Stimulated activated effector memory CD8-positive, alpha-beta T cell treated with anti-CD3 and anti-CD28 coated beads, Interleukin-12 subunit alpha, Interleukin-12 subunit beta, amount 100 ng/mL, for 72 hours (primary cell): Measurements from ENCODE around the gene SNAP47.
"Not testable (repeated sequence)": the region's sequence is repeated elsewhere in the genome, so short reads cannot be mapped to it uniquely, and the experiment has no call there.

Experiments used
- ATAC-seq: fragments of 150-1000 bp; cut with Tn5 transposase; 2 replicates; pipeline ENCODE4 v1.10.0; 2021
- DNase-seq, 2 donors: peaks; one replicate each; pipeline ENCODE4 v3.0.0; 2021 to 2022; ENCODE audit warnings: low spot score in 2 of 2
- H3K27ac Mint-ChIP-seq: one replicate; pipeline ENCODE4 v1.8.0; 2022; ENCODE audit warnings: mild to moderate bottlenecking, mixed read lengths
- H3K36me3 Mint-ChIP-seq: one replicate; pipeline ENCODE4 v1.8.0; 2022; ENCODE audit warnings: mild to moderate bottlenecking, mixed read lengths
- H3K4me1 Mint-ChIP-seq: one replicate; pipeline ENCODE4 v1.8.0; 2022; ENCODE audit warnings: mixed read lengths
- H3K4me3 Mint-ChIP-seq: one replicate; pipeline ENCODE4 v1.8.0; 2022; ENCODE audit warnings: mild to moderate bottlenecking, mixed read lengths
- H3K9me3 Mint-ChIP-seq: one replicate; pipeline ENCODE4 v1.8.0; 2022; ENCODE audit warnings: mixed read lengths

SNAP47 gene, protein sequence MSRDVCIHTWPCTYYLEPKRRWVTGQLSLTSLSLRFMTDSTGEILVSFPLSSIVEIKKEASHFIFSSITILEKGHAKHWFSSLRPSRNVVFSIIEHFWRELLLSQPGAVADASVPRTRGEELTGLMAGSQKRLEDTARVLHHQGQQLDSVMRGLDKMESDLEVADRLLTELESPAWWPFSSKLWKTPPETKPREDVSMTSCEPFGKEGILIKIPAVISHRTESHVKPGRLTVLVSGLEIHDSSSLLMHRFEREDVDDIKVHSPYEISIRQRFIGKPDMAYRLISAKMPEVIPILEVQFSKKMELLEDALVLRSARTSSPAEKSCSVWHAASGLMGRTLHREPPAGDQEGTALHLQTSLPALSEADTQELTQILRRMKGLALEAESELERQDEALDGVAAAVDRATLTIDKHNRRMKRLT

DNA sequence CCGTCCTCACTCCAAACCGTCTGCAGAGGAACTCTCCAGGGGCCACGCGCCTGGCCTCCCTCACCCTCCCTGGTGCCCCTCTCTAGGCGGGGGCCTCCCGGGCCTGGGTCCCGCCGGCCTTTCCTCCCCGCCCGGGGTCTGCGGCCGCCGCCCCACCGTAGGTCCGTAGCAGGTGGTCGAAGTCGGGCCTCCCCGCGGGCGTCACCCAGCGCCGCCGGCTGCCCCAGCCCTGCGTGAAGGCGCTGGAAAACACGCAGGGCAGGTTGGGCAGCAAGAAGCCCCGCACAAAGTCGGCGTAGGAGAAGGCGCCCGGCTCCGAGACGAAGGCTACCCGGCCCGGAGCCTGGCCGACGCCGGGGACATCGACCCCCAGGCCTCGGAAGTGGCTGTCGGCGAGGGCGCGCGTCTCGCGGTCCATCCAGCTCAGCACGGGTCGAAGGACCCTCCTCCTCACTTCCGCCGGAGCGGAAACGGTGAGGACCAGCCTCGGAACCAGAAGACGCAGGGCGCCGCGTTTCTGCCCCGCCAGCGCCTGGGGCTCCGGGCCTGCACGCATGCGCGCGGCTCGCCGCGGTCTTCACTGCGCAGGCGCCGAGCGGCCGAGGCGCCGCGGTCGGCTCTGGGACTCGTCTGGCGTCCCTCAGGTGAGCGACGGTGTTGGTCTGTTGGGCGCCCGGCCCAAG, at the start of gene SNAP47, which contains the start of gene JMJD4:
Gene SNAP47, plus strand, starts transcription at position 580 of the 683 bp plus-strand sequence. CDS start 12,302 bp downstream, outside the sequence.
Gene JMJD4, minus strand, starts transcription at position 447 of the 683 bp plus-strand sequence. Its CDS starts 29 bp downstream, at position 418.
- DNase-seq (peak; percentile 98), ATAC-seq (peak; percentile 95)

DNA sequence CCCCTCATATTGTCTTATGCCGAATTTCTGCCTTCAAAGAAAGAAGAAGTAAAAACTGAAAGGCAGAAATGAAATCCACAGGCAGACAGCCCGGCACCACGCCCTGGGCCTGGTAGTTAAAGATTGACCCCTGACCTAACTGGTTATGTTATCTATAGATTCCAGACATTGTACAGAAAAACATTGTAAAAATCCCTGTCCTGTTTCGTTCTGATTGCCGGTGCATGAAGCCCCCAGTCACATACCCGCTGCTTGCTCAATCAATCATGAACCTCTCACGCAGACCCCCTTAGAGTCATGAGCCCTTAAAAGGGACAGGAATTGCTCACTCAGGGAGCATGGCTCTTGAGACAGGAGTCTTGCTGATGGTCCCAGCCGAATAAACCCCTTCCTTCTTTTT, 49.4 kb upstream of the SNAP47 start:
- H3K4me1 Mint-ChIP-seq, result no peaks in the 10 kb centered on the region
- H3K36me3 Mint-ChIP-seq, result no peaks in the 10 kb centered on the region
- H3K27ac Mint-ChIP-seq, result no peak overlapping the region
- no peak overlapping the region for H3K4me3 Mint-ChIP-seq
- ATAC-seq (no peak), DNase-seq (no peak)
- H3K9me3 Mint-ChIP-seq, result peaks cover 32% of the 10 kb centered on the region

More for the DNA sequence above, at the start of gene SNAP47, which contains the start of gene JMJD4:
- Mint-ChIP-seq H3K36me3 (peaks cover 58% of the 10 kb centered on the region), H3K4me3 (peak within 1 kb of the TSS; percentile 92), H3K27ac (peak within 1 kb of the TSS; percentile 95), H3K9me3 (no peaks in the 10 kb centered on the region), H3K4me1 (peaks cover 64% of the 10 kb centered on the region)

DNA sequence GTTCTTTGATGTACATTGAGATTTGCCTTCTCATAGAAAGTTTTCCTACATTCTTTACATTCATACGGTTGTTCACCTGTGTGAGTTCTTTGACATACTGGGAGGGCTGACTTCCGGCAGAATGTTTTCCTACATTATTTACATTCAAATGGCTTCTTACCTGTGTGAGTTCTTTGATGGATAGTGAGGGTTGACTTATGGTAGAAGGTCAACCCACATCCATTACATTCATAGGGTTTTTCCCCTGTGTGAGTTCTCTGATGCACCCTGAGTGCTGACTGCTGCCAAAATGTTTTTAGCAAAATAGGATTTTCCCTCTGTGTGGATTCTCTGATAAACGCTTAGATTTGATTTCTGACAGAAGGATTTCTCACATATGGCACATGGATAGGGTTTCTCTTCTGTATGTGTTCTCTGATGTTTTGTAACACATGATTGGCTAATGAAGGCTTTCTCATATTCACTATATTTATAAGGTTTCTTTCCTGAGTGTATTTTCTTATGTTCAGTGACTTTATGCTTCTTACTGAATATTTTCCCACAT, 37.8 kb upstream of the SNAP47 start:
- DNase-seq (no peak), ATAC-seq (no peak)
- Mint-ChIP-seq H3K27ac (no peak overlapping the region), H3K4me1 (no peaks in the 10 kb centered on the region), H3K4me3 (no peak overlapping the region), H3K36me3 (no peaks in the 10 kb centered on the region), H3K9me3 (peaks cover 43% of the 10 kb centered on the region)

DNA sequence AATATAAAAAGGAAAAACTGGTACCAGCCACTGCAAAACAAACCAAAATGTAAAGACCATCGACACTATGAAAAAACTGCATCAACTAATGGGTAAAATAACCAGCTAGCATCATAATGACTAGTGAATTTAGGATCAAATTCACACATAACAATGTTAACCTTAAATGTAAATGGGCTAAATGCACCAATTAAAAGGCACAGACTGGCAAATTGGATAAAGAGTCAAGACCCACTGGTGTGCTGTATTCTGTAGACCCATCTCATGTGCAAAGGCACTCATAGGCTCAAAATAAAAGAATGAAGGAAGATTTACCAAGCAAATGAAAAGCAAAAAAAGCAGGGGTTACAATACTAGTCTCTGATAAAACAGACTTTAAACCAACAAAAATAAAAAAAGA, 33.6 kb upstream of the SNAP47 start:
- not testable (repeated sequence) for H3K4me3 Mint-ChIP-seq, H3K4me1 Mint-ChIP-seq, H3K27ac Mint-ChIP-seq, DNase-seq, H3K36me3 Mint-ChIP-seq, ATAC-seq
- peaks cover 41% of the 10 kb centered on the region for H3K9me3 Mint-ChIP-seq

DNA sequence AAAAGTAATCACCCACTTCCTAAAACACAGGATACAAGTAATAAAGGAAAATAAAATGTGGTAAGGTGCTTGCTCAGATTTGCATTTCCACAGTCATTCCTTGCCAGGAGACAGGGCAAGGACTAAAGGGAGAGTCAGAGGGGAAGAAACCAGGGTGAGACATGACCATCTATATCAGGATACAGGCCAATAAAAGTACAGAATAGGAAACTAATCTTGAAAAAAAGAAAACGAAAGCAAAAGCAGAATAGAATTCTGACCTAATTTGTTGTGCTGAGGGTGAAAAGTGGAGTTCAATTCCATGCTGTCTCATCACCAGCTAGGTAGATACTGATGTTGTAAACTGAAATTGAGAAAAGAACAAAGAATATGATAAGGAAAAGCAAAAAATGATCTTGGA, 27.4 kb upstream of the SNAP47 start:
- peak; percentile 79 for ATAC-seq
- peak overlapping the region; percentile 60 for H3K27ac Mint-ChIP-seq
- DNase-seq, result no peak
- no peak overlapping the region for H3K4me3 Mint-ChIP-seq
- peaks cover 9% of the 10 kb centered on the region for H3K9me3 Mint-ChIP-seq
- H3K36me3 Mint-ChIP-seq, result no peaks in the 10 kb centered on the region
- H3K4me1 Mint-ChIP-seq, result peaks cover 12% of the 10 kb centered on the region

DNA sequence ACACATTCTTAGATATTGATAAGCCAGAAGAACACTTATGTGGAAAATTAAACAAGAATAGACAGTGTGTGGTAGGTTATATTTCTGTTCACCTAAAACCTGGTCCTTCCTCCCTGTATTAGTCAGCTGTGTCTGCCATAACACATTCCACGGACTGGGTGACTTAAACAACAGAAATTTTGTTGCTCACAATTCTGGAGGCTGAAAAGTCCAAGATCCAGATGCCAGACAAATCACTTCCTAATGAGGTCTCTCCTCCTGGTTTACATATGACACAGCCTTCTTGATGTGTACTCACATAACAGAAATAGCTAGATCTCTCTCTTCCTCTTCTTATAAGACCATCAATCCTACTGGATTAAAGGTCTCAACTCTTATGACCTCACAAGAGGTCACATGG, 25.8 kb upstream of the SNAP47 start:
- no peak for DNase-seq
- H3K27ac Mint-ChIP-seq, result no peak overlapping the region
- H3K36me3 Mint-ChIP-seq, result no peaks in the 10 kb centered on the region
- no peak for ATAC-seq
- no peak overlapping the region for H3K4me3 Mint-ChIP-seq
- peaks cover 8% of the 10 kb centered on the region for H3K9me3 Mint-ChIP-seq
- H3K4me1 Mint-ChIP-seq, result peaks cover 12% of the 10 kb centered on the region

DNA sequence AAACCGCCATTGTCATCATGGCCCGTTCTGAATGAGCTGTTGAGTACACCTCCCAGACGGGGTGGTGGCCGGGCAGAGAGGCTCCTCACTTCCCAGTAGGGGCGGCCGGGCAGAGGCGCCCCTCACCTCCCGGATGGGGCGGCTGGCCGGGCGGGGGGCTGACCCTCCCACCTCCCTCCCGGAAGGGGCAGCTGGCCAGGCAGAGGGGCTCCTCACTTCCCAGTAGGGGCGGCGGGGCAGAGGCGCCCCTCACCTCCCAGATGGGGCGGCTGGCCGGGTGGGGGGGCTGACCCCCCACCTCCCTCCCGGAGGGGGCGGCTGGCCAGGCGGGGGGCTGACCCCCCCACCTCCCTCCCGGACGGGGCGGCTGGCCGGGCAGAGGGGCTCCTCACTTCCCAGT, 24.8 kb upstream of the SNAP47 start:
- not testable (repeated sequence) for H3K36me3 Mint-ChIP-seq, ATAC-seq, H3K4me3 Mint-ChIP-seq, H3K27ac Mint-ChIP-seq, DNase-seq
- H3K4me1 Mint-ChIP-seq, result peaks cover 12% of the 10 kb centered on the region
- peaks cover 13% of the 10 kb centered on the region for H3K9me3 Mint-ChIP-seq

DNA sequence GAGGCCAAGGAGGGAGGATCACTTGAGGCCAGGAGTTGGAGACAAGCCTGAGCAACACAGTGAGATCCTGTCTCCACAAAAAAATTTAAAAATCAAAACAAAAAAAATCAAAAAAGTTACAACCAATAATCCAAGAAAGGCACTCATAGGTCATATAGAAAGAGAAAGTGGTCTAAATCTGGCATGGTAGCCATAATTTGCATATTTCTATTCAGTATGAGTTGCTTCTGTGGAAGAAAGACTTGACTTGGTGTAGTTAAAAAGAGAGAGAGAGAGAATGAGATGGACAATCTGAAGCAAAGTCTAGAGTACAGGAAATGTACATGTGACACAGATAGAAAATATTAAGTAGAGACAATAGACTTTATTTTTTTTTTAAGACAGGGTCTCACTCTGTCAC, 22.6 kb upstream of the SNAP47 start:
- Mint-ChIP-seq H3K4me3 (no peak overlapping the region), H3K4me1 (peaks cover 8% of the 10 kb centered on the region), H3K9me3 (peaks cover 19% of the 10 kb centered on the region), H3K36me3 (no peaks in the 10 kb centered on the region), H3K27ac (no peak overlapping the region)
- no peak for ATAC-seq
- no peak for DNase-seq

DNA sequence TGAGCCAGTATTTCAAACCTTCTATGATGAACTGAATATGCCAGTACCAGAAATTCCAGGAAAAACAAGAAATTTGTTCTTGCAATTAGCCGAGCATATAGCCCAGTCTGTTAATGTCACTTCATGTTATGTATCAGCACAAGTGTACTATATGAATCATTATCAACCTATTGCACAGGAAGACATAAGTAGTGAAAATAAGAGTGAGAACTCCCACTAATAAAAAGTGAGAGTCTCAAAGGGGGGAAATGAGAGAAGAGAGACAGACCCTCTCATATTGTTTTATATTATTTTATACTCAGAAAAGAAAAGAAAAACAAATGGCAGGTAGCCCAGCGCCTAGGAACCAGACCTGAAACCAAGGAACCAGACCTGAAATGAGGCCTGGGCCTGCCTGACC, 16.3 kb upstream of the SNAP47 start:
- Mint-ChIP-seq H3K4me3 (no peak overlapping the region), H3K9me3 (peaks cover 44% of the 10 kb centered on the region), H3K27ac (no peak overlapping the region), H3K36me3 (no peaks in the 10 kb centered on the region), H3K4me1 (no peaks in the 10 kb centered on the region)
- no peak for DNase-seq
- ATAC-seq, result no peak

DNA sequence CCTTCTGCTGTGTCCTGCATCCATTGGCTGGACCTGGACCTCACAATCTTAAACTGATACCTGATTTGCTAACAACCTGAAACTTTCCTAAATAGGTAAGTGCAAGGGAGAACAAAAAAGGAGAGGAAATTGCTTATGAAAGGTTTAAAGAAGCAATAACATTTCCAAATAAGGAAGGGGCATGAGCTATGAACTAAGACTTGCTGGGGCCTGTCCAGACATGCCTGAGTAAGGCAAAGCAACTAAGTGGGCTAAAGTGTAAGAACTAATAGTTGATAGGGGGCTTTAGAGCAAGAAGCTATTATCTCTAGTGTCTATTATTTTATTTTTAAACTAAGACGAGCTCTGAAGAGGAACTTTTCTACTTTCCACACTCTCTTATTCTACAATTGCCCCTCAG, 11.8 kb upstream of the SNAP47 start:
- peaks cover 9% of the 10 kb centered on the region for H3K4me1 Mint-ChIP-seq
- peaks cover 8% of the 10 kb centered on the region for H3K36me3 Mint-ChIP-seq

DNA sequence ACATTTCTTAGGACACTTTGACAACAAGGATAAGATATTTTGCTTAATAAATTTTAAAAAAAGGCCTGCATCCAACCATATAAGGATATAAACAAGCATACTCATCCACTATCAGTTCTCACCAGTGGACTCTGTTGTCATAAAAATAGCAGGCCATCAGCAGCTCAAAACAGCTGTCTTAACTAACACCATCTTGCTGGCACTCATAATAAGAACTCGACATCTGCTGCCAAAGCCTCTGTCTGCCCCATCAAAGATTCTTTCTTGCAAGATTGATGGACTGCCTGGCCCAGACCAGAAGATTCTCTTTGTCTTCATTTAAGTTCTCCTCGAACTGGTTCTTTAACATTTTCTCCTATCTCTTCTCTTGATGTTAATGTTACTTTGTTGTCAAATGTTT, 10.2 kb upstream of the SNAP47 start:
- Mint-ChIP-seq H3K27ac (no peak overlapping the region), H3K4me1 (peaks cover 20% of the 10 kb centered on the region), H3K4me3 (no peak overlapping the region), H3K36me3 (peaks cover 15% of the 10 kb centered on the region), H3K9me3 (peaks cover 17% of the 10 kb centered on the region)
- DNase-seq, result no peak
- no peak for ATAC-seq

More for the DNA sequence above, 11.8 kb upstream of the SNAP47 start:
- H3K27ac Mint-ChIP-seq, result no peak overlapping the region
- ATAC-seq (no peak), DNase-seq (no peak)
- no peak overlapping the region for H3K4me3 Mint-ChIP-seq
- peaks cover 29% of the 10 kb centered on the region for H3K9me3 Mint-ChIP-seq

DNA sequence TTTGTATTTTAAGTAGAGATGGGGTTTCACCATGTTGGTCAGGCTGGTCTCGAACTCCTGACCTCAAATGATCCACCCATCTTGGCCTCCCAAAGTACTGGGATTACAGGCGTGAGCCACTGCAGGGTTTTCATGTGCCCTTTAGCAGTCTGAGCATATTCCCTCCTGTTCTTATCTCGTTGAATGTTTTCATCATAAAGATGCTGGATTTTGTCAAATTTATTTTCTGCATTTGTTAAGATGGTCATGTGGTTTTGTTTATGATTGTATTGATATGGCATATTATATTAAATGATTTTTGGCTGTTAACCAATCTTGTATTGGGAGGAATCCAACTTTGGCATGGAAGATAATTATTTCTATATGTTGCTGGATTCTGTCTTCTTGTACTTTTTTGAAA, 8.9 kb upstream of the SNAP47 start:
- Mint-ChIP-seq H3K36me3 (peaks cover 15% of the 10 kb centered on the region), H3K27ac (no peak overlapping the region), H3K9me3 (peaks cover 9% of the 10 kb centered on the region), H3K4me1 (peaks cover 26% of the 10 kb centered on the region), H3K4me3 (no peak overlapping the region)
- DNase-seq (no peak), ATAC-seq (no peak)

DNA sequence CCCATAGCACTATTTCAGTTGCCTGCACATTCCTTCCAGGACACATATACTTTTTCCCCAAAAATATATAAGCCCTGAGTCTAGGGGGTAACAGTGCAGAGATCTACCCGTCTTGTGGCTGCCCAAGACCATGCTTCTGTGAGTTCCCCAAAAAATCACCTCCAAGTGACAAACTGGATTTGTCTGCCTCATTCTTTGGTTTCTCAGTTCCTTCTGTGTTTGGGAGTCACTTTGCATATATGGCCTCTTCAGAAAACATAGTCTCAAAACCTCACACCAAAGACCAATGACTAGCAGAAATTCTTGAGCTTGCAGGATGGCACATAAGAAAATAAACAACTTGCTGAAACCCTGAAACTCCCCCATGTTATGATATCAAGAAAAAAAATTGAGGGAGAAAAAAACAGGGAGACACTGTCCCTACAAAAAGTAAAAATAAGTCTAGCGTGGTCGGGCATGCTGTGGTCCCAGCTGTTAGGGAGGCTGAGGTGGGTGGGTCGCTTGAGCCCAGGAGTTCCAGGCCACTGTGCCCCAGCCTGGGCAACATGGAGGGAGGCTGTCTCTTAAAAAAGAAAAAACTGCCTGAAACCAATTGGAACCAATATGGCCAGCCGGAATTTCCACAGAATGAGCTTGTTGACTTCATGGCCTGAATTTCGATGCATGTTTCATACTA, 8.2 kb upstream of the SNAP47 start:
- Mint-ChIP-seq H3K27ac (no peak overlapping the region), H3K4me1 (peaks cover 26% of the 10 kb centered on the region), H3K36me3 (peaks cover 19% of the 10 kb centered on the region), H3K9me3 (peaks cover 5% of the 10 kb centered on the region), H3K4me3 (no peak overlapping the region)
- DNase-seq, result no peak
- ATAC-seq, result no peak

DNA sequence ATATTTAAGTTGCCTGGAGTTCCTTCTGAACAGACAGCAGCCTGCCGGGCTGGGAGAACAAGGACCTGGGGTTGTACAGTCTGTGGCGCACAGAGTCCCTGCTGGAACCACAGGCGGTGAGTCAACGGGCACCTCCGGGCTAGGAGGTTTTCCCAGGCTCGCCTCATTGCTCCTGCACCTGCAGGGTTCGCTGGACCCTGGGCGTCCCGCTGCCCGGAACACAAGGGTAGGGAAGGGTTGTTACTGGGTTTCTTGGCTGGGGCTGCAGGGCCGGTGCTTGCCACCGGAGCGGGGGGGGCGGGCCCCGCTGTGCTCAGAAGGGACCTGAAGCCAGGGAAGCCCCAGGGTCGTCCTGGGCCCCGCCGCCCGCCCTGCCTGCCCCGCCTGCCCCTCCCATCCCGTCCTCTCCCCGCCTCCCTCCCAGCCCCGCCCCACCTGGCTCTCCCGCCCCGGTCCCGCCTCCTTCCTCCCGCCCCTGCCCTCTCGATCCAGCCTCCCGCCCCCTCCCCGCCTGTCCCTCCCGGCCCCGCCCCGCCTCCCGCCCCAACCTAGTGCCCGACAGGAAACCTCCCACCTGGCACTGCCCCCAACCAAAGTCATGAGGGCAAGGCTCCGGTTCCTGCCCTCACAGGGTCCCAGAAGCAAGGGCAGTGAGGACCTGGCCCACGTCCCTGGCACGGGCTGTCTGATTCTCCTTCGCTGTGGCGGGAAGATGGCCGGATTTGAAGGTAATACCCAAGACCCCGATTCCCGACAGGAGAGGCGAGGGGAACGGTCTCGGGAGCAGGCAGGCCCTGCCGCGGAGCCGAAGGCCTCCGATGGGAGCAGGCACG, 7.0 kb upstream of the SNAP47 start:
- peak; percentile 72 for ATAC-seq

DNA sequence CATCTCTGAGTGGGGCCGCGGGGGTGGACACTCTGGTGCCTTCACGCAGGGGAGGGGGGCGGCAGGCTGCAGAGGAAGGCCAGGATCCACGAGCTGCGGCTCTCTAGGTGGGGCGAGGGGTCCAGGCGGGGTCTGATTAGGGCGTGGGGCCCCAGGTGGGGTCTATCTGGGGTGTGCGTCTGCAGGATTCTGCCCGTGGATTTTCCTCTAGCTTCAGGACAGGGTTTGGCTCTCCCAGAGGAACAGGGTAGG, 6.4 kb upstream of the SNAP47 start:
- Mint-ChIP-seq H3K4me1 (peaks cover 42% of the 10 kb centered on the region), H3K36me3 (peaks cover 37% of the 10 kb centered on the region), H3K4me3 (peak overlapping the region; percentile 81), H3K27ac (peak overlapping the region; percentile 86), H3K9me3 (no peaks in the 10 kb centered on the region)
- peak; percentile 1 for ATAC-seq
- DNase-seq, result no peak

More for the DNA sequence above, 7.0 kb upstream of the SNAP47 start:
- Mint-ChIP-seq H3K4me3 (peak overlapping the region; percentile 81), H3K4me1 (peaks cover 36% of the 10 kb centered on the region), H3K9me3 (no peaks in the 10 kb centered on the region), H3K27ac (peak overlapping the region; percentile 86), H3K36me3 (peaks cover 31% of the 10 kb centered on the region)
- no peak for DNase-seq
